Endothelial cell of hepatic sinusoid (primary cell): ENCODE data around the gene MPPED1.

ENCODE experiments used
- in situ Hi-C: cut with HindIII; loops from 2 replicates; pipeline ENCODE4 v1.10.0; 2017; ENCODE audit warnings: low sequenced_read_pairs

Gene MPPED1

GRCh38 chr22:43446037-43446803, 34.4 kb downstream of the MPPED1 start:
- in situ Hi-C loops = loop anchor here (5.0 kb wide), 1 partner anchor 96 kb away; no protein-coding TSS in a partner anchor

DNA sequence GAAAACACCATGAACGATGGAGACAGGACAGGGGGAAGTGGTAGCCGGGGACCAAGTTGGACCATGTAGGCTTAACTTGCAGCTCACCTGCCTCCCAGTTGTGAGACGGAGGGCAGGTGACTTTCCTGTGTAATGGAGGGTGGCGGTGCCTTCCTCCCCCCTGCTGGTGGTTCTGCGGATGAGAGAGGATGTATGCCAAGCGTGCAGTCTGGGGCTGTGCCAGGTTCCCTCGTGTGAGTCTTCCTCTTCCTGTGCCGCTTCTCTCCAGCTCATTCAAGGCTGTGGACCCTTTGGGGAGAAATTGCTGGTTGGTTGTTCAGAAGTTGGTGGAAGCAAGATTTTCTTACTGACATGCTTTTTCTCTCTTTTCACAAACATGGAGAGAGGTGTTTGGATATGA, 35.1 kb downstream of the MPPED1 start:
- in situ Hi-C loops = loop anchor here (5.0 kb wide), 1 partner anchor 95 kb away; no protein-coding TSS in a partner anchor

DNA sequence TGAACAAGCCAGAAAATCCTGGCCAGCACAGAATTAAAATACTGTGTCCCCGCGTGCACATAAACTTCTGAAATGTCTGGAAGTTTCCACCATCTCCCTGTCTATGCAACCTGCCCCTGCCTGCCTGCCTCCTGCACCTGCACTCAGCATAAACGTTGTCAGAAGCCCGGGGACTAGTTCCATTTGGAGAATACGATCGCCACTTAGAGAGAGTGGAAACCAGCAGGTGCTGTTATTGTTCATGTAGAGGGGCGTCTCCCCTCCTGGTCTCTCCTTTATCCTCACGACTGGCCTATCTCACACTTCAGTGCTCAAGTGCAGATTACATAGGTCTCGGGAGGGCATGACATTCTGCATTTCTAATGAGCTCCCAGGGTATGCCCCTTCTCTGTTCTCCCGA, 35.6 kb downstream of the MPPED1 start:
- in situ Hi-C loops = loop anchor here (5.0 kb wide), 1 partner anchor 95 kb away; no protein-coding TSS in a partner anchor

DNA sequence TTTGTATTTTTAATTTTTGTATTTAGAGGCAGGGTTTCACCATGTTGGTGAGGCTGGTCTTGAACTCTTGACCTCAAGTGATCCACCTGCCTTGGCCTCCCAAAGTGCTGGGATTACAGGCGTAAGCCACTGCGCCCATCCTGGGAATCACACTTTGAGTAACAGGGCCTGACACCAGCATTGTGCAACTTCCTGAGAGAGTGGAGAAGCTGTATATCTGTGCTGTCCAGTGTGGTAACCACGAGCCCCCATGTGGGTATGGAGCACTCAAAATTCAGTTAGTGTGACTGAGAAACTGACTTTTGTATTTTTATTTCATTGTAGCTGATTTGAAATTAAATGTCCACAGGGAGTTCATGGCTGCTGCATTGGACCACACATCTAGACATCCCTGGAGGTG, 36.2 kb downstream of the MPPED1 start:
- in situ Hi-C loops = loop anchor here (5.0 kb wide), 1 partner anchor 94 kb away; no protein-coding TSS in a partner anchor

DNA sequence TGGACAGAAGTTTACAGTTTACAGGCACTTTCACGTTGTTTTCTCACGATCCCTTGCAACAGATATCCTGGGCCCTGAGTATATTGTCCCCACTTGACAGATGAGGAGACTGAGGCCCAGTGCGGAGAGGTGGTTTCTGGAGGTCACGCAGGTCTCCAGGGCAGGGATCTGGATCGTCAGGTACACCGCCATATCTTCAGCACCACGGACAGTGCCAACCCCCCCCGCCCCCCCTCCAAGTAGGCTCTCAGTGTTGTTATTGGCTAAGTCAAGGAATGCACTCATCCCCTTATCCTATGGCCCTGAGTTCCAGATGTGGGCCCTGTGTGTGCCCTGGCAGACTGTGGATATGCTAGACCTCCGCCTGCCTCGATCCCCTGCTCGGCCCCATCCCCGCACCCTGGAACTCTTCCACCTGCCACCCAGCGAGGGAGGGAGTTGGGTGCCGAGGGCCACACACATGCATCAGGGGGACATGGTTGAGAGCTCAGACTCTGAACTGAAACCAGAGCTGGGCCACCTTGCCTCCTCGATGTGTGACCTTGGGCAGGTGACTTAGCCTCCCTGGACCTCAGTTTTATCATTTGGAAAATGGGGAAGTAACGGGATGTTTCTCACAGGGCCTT, 37.5 kb downstream of the MPPED1 start:
- in situ Hi-C loops = loop anchor here (5.0 kb wide), 1 partner anchor 93 kb away; no protein-coding TSS in a partner anchor

DNA sequence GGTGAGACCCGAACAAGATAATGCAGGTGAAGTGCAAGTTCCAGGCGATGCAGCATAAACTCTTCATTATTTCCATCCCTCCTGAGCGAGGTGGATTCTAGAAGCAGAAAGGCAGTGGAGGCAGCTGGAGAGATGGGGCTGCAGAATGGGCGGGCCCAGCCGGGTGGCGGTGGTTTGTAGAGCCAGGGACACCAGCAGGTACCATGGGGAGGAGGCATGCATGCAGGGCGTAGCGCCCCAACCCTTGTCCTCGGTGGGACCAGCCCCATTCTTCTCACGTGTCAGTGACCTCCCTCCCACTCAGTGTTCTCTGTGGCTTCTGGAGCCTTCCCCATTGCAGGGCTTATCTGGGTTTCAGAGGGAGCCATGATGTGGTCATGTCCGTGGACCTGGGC, 38.0 kb downstream of the MPPED1 start:
- in situ Hi-C loops = loop anchor here (5.0 kb wide), 1 partner anchor 92 kb away; no protein-coding TSS in a partner anchor

- in situ Hi-C loops = no loop called here
Observed at GRCh38 chr22:43451371-43452050, 39.7 kb downstream of the MPPED1 start.

DNA sequence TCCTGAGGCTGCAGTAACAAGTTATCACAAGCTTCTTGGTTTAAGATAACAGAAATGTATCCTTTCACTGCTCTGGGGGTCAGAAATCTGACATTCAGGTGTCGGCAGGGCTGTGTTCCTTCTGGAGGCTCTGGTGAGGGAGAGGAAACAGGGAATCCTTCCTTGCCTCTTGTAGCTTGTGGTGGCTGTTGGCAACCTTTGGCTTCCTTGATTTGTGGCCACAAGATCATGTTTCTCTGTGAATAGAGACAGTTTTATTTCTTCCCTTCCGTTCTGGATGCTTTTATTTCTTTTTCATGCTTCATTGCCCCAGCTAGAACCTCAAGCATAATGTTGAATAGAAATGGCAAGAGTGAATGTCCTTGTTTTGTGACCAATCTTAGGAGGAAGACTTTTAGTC, 44.0 kb downstream of the MPPED1 start:
- in situ Hi-C loops = no loop called here

DNA sequence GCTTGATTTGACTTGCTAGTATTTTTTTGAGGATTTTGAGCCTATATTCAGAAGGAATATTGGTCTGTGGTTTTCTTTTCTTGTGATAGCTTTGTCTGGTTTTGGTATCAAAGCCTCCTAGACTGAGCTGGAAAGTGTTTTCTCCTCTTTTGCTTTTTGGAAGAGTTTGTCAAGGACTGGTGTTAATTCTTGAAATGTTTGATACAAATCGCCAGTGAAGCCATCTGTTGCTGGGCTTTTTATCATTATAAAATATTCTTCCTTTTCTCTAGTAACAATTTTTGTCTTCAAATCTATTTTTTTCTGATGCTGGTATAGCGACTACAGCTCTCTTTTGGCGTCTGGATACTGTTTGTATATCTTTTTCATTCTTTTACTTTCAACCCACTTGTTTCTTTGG, 45.2 kb downstream of the MPPED1 start:
- in situ Hi-C loops = no loop called here

DNA sequence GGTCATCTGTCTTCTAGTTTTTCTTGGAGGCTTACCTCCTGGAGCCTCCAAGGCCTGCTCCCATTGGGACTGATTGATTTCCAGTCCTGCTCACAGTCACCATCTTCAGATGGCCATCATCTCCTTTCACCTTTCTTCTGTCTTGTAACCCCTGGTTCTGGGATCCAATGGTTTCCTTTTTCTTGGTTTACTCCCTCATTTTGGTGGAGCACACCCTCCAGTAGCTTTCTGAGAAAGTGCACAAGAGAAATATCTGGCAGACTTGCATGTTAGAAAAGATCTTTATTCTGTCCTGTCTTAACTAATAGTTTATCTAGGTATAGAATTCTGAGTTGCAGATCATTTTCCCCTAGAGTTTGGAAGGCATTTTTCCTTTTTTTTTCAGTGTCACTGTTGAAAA, 50.9 kb downstream of the MPPED1 start:
- in situ Hi-C loops = no loop called here

DNA sequence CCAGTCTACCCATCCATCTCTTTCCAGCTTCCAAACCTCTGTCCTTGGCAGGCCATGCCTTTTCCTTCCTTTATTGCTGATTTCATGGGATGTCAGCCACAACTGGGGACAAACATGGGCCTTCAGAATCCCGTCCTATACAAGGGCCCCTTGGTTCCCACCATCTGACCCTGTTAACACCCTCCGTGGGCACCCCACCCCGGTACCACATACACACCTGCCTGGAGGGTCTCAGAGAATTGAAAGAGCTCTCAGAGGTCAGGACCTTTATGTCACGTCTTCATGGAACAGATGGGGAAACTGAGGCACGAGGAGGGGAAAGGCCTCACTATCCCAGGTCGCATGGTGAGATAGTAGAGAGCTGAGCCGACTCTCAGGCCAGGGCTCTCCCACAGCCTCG, 53.0 kb downstream of the MPPED1 start:
- in situ Hi-C loops = no loop called here

- in situ Hi-C loops = no loop called here
Observed at GRCh38 chr22:43465291-43466015, 53.6 kb downstream of the MPPED1 start.

DNA sequence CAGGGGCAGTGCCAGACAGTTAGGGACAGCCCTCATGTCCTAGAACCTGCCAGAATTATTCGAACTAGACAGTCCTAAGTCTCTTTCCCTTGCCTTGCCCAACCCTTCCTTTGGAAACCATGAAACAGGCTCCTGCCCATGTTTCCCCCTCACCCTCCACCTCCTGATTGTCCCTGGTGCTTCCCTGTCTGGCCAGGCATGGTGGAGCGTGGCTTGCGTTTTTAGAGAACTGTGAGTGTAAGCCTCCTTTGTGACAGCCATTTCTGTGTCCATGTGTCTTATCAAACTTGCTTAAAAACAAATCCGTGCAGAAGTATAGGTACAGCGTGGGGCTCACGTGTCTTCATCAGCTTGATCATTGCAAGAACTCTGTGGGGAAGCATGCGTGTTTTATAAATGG, 54.9 kb downstream of the MPPED1 start:
- in situ Hi-C loops = no loop called here

GRCh38 chr22:43467216-43467940, 55.6 kb downstream of the MPPED1 start:
- in situ Hi-C loops = no loop called here

DNA sequence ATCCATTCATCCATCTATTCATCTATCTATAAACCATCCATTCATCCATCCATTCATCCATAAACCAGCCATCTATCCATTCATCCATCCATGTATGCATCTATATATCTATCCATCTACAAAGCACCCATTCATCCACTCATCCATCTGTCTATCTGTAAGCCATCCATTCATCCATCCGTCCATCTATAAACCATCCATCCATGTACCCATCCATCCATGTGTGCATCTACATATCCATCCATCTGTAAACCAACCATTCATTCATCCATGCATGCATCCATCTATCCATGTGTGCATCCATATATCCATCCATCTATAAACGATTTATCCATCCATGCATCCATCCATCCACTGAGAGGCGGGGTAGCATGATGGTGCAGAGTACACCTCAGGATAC, 58.4 kb downstream of the MPPED1 start:
- in situ Hi-C loops = no loop called here

GRCh38 chr22:43470941-43471585, 59.2 kb downstream of the MPPED1 start:
- in situ Hi-C loops = no loop called here

DNA sequence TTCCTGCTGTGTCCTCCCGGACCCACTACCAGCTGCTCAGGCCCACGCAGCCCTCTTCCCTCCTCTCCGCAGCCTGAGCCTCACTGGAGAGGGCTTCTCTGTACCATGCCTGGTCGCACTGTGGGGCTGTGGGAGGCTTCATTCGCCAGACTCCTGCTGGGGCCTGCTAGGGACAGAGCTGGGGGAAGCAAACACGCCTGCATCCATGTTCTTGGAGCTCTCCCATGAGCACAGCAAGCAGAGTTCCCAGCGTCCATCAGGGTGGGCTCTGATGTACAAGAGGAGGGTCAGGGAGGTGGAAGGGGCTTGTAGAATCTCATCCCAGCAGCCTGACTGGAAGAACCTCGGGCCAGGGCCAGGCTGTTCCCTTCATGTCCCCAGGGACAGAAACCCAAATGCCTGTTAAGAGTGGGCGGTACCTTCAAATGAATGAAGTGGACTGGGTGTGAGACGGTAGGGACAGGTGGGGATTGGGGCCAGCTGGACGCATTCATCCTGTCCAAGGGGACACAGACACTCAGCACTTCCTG, 59.9 kb downstream of the MPPED1 start:
- in situ Hi-C loops = no loop called here

DNA sequence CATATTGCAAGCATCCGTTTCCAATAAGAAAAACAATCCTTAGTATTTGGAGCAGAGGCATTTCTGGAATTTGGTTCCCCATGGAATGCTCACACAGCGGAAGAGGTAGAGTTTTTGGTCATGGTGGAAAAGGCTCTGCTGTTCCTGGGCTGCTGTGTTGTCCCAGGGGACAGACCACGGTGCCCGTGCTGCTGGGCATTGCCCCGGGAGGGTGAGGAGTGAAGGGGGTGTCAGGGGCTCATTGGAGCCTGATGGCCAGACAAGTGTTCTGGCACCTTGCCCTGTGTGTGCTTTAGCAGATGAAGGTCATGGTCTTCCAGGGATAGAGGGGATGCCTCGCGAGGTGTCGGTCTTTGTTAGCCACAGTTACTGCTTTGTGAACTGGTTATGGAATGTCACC, 61.2 kb downstream of the MPPED1 start:
- in situ Hi-C loops = no loop called here

DNA sequence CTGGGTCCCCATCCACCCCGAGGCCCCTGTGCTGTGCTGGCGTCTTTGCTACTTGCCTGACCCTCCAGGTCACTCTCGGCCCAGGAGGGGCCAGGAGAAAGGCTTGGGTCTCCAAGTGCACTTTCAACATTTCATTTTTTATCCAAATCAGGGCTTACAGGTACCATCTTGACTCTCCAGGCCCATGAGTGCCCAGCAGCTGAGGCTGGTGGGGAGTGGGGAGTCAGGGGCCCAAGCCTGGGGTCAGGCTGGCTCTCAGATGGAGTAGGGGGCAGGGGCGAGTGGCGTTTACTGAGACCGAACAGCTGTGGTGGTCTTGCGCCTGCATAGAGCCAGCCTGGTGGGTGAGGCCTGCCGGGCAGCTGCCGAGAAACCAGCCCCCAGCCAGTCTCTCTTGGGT, 61.6 kb downstream of the MPPED1 start:
- in situ Hi-C loops = no loop called here
